IMR-90 (cell line): Measurements from ENCODE around the gene CD7. TPM values are rescaled to one million over a fixed set of nuclear protein-coding genes. Genes with fewer than 3 reads are reported as not detected.

Source experiments
- ATAC-seq: fragments of 200-7000 bp; cut with Tn5 transposase; 2 replicates; pipeline ENCODE4 v1.9.1; 2020; ENCODE audit warnings: low read depth, mild to moderate bottlenecking, moderate library complexity
- BruUV-seq: library from RNA; stranded (reverse); fragments of 400-500 nt; replicated peaks from 2 replicates; lab custom pipeline; 2021; lab: Mats Ljungman, UMichigan
- CTCF ChIA-PET: fragments of 300-600 bp; formaldehyde crosslinking; extraction: SDS; loops from one replicate; lab custom pipeline; 2021; ENCODE audit warnings: antibody characterized with exemption; lab: Yijun Ruan, JAX
- POLR2A ChIA-PET: fragments of 300-600 bp; sonication (Branson Sonifier 250); formaldehyde crosslinking; loops from one replicate; lab custom pipeline; 2022; ENCODE audit warnings: antibody characterized with exemption; ENCODE audit not compliant: unreplicated experiment; lab: Charles Lee
- DNase-seq: peaks from one replicate; pipeline ENCODE4 v3.0.0; 2013
- H2AFZ ChIP-seq: replicated peaks from 2 replicates; pipeline ENCODE3; 2013; ENCODE audit warnings: low read length, mild to moderate bottlenecking; ENCODE audit not compliant: poor library complexity
- H2AK5ac ChIP-seq: 2 replicates; pipeline ENCODE4 v1.6.1; 2013; ENCODE audit warnings: low read depth, low read length, inconsistent platforms
- H2AK9ac ChIP-seq: replicated peaks from 2 replicates; pipeline ENCODE3; 2013; ENCODE audit warnings: mild to moderate bottlenecking, low read depth, low read length, moderate library complexity; ENCODE audit not compliant: poor library complexity
- H2BK120ac ChIP-seq: 2 replicates; pipeline ENCODE4 v1.6.1; 2013; ENCODE audit warnings: low read depth, low read length, inconsistent platforms
- H2BK15ac ChIP-seq: 3 replicates; pipeline ENCODE4 v1.6.1; 2013; ENCODE audit warnings: low read depth, low read length, inconsistent platforms
- H2BK20ac ChIP-seq: 2 replicates; pipeline ENCODE4 v1.6.1; 2013; ENCODE audit warnings: low read depth, mild to moderate bottlenecking, inconsistent platforms, low read length, moderate library complexity
- H2BK5ac ChIP-seq: 2 replicates; pipeline ENCODE4 v1.6.1; 2013; ENCODE audit warnings: mild to moderate bottlenecking, low read depth, low read length, inconsistent platforms; ENCODE audit not compliant: poor library complexity, severe bottlenecking
- H3K14ac ChIP-seq: replicated peaks from 2 replicates; pipeline ENCODE4 v1.6.1; 2013; ENCODE audit warnings: low read depth, low read length, inconsistent platforms
- H3K18ac ChIP-seq: 2 replicates; pipeline ENCODE4 v1.6.1; 2013; ENCODE audit warnings: low read depth, low read length, control low read depth
- H3K23ac ChIP-seq: 2 replicates; pipeline ENCODE4 v1.6.1; 2013; ENCODE audit warnings: low read depth, low read length, inconsistent platforms
- H3K27ac ChIP-seq: 2 replicates; pipeline ENCODE4 v1.5.1; 2013; ENCODE audit warnings: mild to moderate bottlenecking, control low read depth, low read length; ENCODE audit not compliant: insufficient read depth
- H3K27me3 ChIP-seq: 2 replicates; pipeline ENCODE4 v1.6.1; 2013; ENCODE audit warnings: low read length; ENCODE audit not compliant: control insufficient read depth, insufficient read depth
- H3K36me3 ChIP-seq: 2 replicates; pipeline ENCODE4 v1.6.1; 2013; ENCODE audit warnings: low read length, mixed read lengths; ENCODE audit not compliant: control insufficient read depth, insufficient read depth
- H3K4ac ChIP-seq: 2 replicates; pipeline ENCODE4 v1.6.1; 2013; ENCODE audit warnings: low read depth, low read length, inconsistent platforms
- H3K4me1 ChIP-seq: 2 replicates; pipeline ENCODE4 v1.6.1; 2013; ENCODE audit warnings: low read length, mixed read lengths; ENCODE audit not compliant: control insufficient read depth, insufficient read depth
- H3K4me2 ChIP-seq: 2 replicates; pipeline ENCODE4 v1.6.1; 2013; ENCODE audit warnings: low read depth, mild to moderate bottlenecking, control low read depth, low read length, moderate library complexity
- H3K4me3 ChIP-seq: 2 replicates; pipeline ENCODE4 v1.5.1; 2013; ENCODE audit warnings: low read depth, mild to moderate bottlenecking, control low read depth, low read length, moderate library complexity; ENCODE audit not compliant: insufficient read depth
- H3K56ac ChIP-seq: 2 replicates; pipeline ENCODE4 v1.6.1; 2013; ENCODE audit warnings: low read length, inconsistent platforms; ENCODE audit not compliant: insufficient read depth; ENCODE audit errors: extremely low read depth
- H3K79me1 ChIP-seq, 2 experiments: 2 replicates each; pipeline ENCODE4 v1.6.1; 2013; ENCODE audit warnings: low read length in 2 of 2, inconsistent platforms in 1 of 2, low read depth in 1 of 2
- H3K9ac ChIP-seq: 2 replicates; pipeline ENCODE4 v1.6.1; 2013; ENCODE audit warnings: low read depth, low read length, control low read depth
- H3K9me1 ChIP-seq: 2 replicates; pipeline ENCODE4 v1.6.1; 2013; ENCODE audit warnings: low read length, inconsistent platforms; ENCODE audit not compliant: insufficient read depth
- H3K9me3 ChIP-seq: 2 replicates; pipeline ENCODE4 v1.6.1; 2013; ENCODE audit warnings: low read length; ENCODE audit not compliant: control insufficient read depth, insufficient read depth
- H4K20me1 ChIP-seq: 2 replicates; pipeline ENCODE4 v1.6.1; 2013; ENCODE audit warnings: low read length, inconsistent platforms; ENCODE audit not compliant: insufficient read depth
- H4K5ac ChIP-seq: 2 replicates; pipeline ENCODE4 v1.6.1; 2013; ENCODE audit warnings: mild to moderate bottlenecking, low read depth, low read length, control low read depth
- H4K8ac ChIP-seq, 2 experiments: 2 replicates each; pipeline ENCODE4 v1.6.1; 2013; ENCODE audit warnings: low read depth in 2 of 2, low read length in 2 of 2, control low read depth in 1 of 2, inconsistent platforms in 1 of 2
- H4K91ac ChIP-seq: 2 replicates; pipeline ENCODE4 v1.6.1; 2013; ENCODE audit warnings: low read depth, low read length, inconsistent platforms; ENCODE audit not compliant: insufficient read depth
- BHLHE40 ChIP-seq: fragments of 150-350 bp; IDR thresholded peaks from 2 replicates; pipeline ENCODE4 v1.6.1; 2016; ENCODE audit warnings: mild to moderate bottlenecking, low read depth, low read length
- CEBPB ChIP-seq: IDR thresholded peaks from 2 replicates; pipeline ENCODE4 v1.6.1; 2012; ENCODE audit warnings: low read depth, low read length, improper control_type of control experiment
- FOS ChIP-seq: fragments of 150-350 bp; IDR thresholded peaks from 2 replicates; pipeline ENCODE4 v1.6.1; 2016; ENCODE audit warnings: low read depth, low read length
- MAZ ChIP-seq: IDR thresholded peaks from 2 replicates; pipeline ENCODE4 v1.6.1; 2012; ENCODE audit warnings: low read depth, mild to moderate bottlenecking, low read length, improper control_type of control experiment, moderate library complexity, borderline replicate concordance
- NFE2L2 ChIP-seq: fragments of 150-350 bp; IDR thresholded peaks from 2 replicates; pipeline ENCODE4 v1.6.1; 2016; ENCODE audit warnings: low read depth, mild to moderate bottlenecking, low read length
- POLR2A ChIP-seq: IDR thresholded peaks from 2 replicates; pipeline ENCODE4 v1.6.1; 2012; ENCODE audit warnings: mild to moderate bottlenecking, low read depth, low read length
- SMC3 ChIP-seq: fragments of 150-350 bp; IDR thresholded peaks from 2 replicates; pipeline ENCODE4 v1.6.1; 2016; ENCODE audit warnings: low read depth, mild to moderate bottlenecking, antibody characterized with exemption, low read length, moderate library complexity
- WGBS, 2 experiments: methylation state at CpG; one replicate each; pipeline versions ENCODE4 v1.1.5 to v1.1.7; 2013; ENCODE audit warnings: missing lambda C conversion rate in 2 of 2; ENCODE audit not compliant: insufficient read length in 1 of 2; ENCODE audit errors: extremely low coverage in 2 of 2; 5-methylcytosine and 5-hydroxymethylcytosine counted together
- dilution Hi-C: fragments of 300-500 bp; cut with HindIII; formaldehyde crosslinking; loops from one replicate; pipeline ENCODE4 v1.14.3; 2018; ENCODE audit warnings: low sequenced_read_pairs; ENCODE audit not compliant: unreplicated experiment
- in situ Hi-C: fragments of 300-500 bp; cut with MboI; formaldehyde crosslinking; loops from 3 replicates; pipeline ENCODE4 v1.14.3; 2019; ENCODE audit warnings: low sequenced_read_pairs, inconsistent platforms, mixed read lengths
- intact Hi-C: fragments of 100-400 bp; cut with micrococcal nuclease; formaldehyde crosslinking; loops from 2 replicates; pipeline ENCODE4 v1.10.0; 2022
- polyA plus RNA-seq, 3 experiments: library from polyadenylated mRNA; depleted of rRNA; stranded (reverse); fragments of >200 nt; gene quantifications; 2 replicates each; pipeline ENCODE4 v1.2.3, GENCODE V29; 2012; ENCODE audit warnings: low replicate concordance in 1 of 3
- total RNA-seq: library from RNA; depleted of rRNA; stranded (reverse); fragments of >200 nt; gene quantifications from 2 replicates; pipeline ENCODE4 v1.2.3, GENCODE V29; 2012
- TF ChIP-seq, protein P1 (sequence below): fragments of 150-350 bp; IDR thresholded peaks from 2 replicates; pipeline ENCODE4 v1.6.1; 2017; ENCODE audit warnings: mild to moderate bottlenecking, antibody characterized with exemption, low read length, low read depth
- TF ChIP-seq, protein P2 (sequence below): fragments of 150-350 bp; IDR thresholded peaks from 2 replicates; pipeline ENCODE4 v1.6.1; 2016; ENCODE audit warnings: low read depth, mild to moderate bottlenecking, low read length, moderate library complexity, borderline replicate concordance
- TF ChIP-seq, protein P3 (sequence below): conservative IDR thresholded peaks from 2 replicates; pipeline ENCODE4 v1.5.1; 2012; ENCODE audit warnings: mild to moderate bottlenecking, low read depth, low read length, improper control_type of control experiment

CD7 gene
- total and polyA plus RNA-seq, 2 of the 4 experiments (the other 2 are of a cell fraction): not detected

DNA sequence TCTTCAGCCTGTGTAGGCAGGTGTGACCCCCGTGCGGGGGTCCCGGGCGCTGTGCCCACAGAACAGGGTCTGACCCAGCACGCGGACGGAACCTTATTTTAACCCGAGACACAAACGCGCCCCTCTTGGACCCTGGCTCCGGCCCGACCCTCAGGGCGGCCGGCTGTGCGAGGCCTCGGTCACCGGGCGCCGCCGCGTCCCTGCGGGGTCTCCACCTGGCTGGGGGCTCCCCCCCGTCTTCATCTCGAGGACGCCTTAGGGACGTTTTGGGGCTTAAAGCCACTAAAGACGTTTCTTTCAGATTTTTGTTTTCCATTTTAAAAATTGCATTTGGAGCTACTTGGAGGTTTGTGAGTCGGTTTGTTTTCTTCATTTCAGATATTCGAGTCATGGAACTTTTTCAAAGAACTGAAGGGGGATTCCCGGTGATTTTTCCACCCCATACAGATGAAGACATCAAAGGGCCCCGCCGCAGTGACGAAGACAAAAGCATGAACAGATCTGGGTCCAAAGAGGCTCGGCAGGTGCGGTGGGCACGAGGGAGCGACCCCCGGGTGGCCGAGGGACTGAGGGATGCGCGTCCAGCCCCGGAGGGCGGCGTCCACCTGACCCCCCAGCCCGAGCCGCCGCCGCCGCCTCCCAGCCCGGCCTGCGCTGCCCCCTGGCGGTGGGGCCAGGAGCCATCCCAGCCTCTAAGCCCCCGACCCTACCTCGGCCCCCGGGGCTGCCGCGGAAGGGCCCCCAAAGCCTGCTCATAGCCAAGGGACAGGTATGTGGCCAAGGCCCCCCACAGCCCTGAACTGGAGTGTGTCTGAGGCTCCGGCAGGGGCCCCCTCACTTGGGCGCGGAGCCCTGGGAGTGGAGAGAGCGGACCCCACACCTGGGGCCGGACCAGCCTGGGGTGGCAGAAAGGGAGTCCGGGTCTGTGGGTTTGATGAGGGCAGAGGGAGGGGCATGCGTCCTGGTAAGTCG, 3.8 kb upstream of the CD7 start (continued):
- TF ChIP-seq NFE2L2: no peak
- TF ChIP-seq FOS: no peak
- TF ChIP-seq MAZ: peak; percentile 57; the same call in 1 of the 2 replicates

DNA sequence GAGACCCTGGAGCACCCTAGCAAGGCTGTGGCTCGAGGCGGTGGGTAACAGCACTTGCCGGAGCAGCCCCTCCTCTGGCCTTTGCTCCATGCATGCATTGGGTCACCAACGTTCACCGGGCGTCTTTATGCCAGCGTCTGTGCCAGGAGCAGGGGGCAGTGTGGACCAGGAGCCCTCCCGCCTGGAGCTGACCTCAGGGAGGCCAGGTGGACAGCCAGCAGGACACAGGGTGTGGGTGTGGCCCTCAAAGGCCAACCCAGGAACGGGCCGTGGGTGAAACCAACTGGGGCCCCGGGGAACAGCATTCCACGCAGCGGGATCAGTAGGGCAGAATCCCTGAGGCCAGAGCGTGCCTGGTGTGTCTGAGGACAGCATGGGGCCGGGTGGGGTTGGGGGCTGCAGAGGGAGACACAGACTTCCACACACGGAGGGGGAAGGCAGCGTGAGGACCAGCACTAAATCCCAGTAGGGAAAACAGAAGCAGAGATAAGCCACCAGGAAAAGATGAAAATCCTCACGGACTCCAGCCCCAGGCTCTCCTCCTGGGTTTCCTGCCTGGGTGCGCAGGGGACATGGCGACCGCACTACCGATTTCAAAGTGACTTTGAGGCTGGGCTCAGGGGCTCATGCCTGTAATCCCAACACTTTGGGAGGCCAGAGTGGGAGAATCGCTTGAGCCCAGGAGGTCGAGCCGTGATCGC, 2.9 kb upstream of the CD7 start:
- no peaks in the 10 kb centered on the region for H3K79me1 ChIP-seq
- H2BK120ac ChIP-seq: no peak overlapping the region
- dilution Hi-C loops (no loop called here), intact Hi-C loops (loop anchor here (5.0 to 10.0 kb wide), 3 partner anchors 53 to 285 kb away; partner anchors contain the start of genes DCXR and RAC3), in situ Hi-C loops (no loop called here)
- no peaks in the 10 kb centered on the region for H3K4me1 ChIP-seq
- no peak overlapping the region for H4K8ac ChIP-seq
- no peak overlapping the region for H3K23ac ChIP-seq
- DNase-seq: no peak
- no peak overlapping the region for H4K5ac ChIP-seq
- BruUV-seq: no TSS peak
- no peak overlapping the region for H2BK5ac ChIP-seq
- no peaks in the 10 kb centered on the region; the same call in 1 of the 2 replicates for H4K20me1 ChIP-seq
- H3K36me3 ChIP-seq: no peaks in the 10 kb centered on the region
- 71% methylated on average over 18 of the region's 26 CpGs; no CpG with 5 or more reads in 1 of the 2 experiments for WGBS, 2 experiments
- H3K14ac ChIP-seq: no peak overlapping the region
- no peak overlapping the region for H4K91ac ChIP-seq
- ChIA-PET CTCF (interaction anchor here (0.7 kb wide), 1 partner anchor 16 kb away, joined by 3 read pairs; no protein-coding TSS in a partner anchor), POLR2A (no interaction called here)
- no peak overlapping the region for H2AFZ ChIP-seq
- H2AK9ac ChIP-seq: no peak overlapping the region
- no peak overlapping the region for H2BK15ac ChIP-seq
- peaks cover 7% of the 10 kb centered on the region; the same call in 1 of the 2 replicates for H3K9me1 ChIP-seq
- peaks cover 20% of the 10 kb centered on the region for H3K27me3 ChIP-seq
- no peak overlapping the region for H2AK5ac ChIP-seq
- no peaks in the 10 kb centered on the region for H3K9me3 ChIP-seq
- no peak overlapping the region for H3K4me3 ChIP-seq
- no peak overlapping the region for H3K18ac ChIP-seq
- no peak overlapping the region for H3K27ac ChIP-seq
- no peak overlapping the region for H3K56ac ChIP-seq
- no peak overlapping the region for H2BK20ac ChIP-seq
- no peak for ATAC-seq
- H3K9ac ChIP-seq: no peak overlapping the region
- no peak overlapping the region for H3K4me2 ChIP-seq
- H3K4ac ChIP-seq: no peak overlapping the region
- TF ChIP-seq, protein P1, sequence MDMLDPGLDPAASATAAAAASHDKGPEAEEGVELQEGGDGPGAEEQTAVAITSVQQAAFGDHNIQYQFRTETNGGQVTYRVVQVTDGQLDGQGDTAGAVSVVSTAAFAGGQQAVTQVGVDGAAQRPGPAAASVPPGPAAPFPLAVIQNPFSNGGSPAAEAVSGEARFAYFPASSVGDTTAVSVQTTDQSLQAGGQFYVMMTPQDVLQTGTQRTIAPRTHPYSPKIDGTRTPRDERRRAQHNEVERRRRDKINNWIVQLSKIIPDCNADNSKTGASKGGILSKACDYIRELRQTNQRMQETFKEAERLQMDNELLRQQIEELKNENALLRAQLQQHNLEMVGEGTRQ: no peak
- TF ChIP-seq, protein P2, sequence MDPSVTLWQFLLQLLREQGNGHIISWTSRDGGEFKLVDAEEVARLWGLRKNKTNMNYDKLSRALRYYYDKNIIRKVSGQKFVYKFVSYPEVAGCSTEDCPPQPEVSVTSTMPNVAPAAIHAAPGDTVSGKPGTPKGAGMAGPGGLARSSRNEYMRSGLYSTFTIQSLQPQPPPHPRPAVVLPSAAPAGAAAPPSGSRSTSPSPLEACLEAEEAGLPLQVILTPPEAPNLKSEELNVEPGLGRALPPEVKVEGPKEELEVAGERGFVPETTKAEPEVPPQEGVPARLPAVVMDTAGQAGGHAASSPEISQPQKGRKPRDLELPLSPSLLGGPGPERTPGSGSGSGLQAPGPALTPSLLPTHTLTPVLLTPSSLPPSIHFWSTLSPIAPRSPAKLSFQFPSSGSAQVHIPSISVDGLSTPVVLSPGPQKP: no peak
- TF ChIP-seq POLR2A: no peak
- TF ChIP-seq SMC3: no peak
- TF ChIP-seq NFE2L2: no peak
- TF ChIP-seq CEBPB: no peak
- TF ChIP-seq BHLHE40: no peak
- TF ChIP-seq, protein P3, sequence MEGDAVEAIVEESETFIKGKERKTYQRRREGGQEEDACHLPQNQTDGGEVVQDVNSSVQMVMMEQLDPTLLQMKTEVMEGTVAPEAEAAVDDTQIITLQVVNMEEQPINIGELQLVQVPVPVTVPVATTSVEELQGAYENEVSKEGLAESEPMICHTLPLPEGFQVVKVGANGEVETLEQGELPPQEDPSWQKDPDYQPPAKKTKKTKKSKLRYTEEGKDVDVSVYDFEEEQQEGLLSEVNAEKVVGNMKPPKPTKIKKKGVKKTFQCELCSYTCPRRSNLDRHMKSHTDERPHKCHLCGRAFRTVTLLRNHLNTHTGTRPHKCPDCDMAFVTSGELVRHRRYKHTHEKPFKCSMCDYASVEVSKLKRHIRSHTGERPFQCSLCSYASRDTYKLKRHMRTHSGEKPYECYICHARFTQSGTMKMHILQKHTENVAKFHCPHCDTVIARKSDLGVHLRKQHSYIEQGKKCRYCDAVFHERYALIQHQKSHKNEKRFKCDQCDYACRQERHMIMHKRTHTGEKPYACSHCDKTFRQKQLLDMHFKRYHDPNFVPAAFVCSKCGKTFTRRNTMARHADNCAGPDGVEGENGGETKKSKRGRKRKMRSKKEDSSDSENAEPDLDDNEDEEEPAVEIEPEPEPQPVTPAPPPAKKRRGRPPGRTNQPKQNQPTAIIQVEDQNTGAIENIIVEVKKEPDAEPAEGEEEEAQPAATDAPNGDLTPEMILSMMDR: no peak
